Adrenal gland (tissue), 12 donors: Measurements from ENCODE around the gene PYURF. TPM values are rescaled to one million over a fixed set of nuclear protein-coding genes. Genes with fewer than 3 reads are reported as not detected.
"Not testable (repeated sequence)": the region's sequence is repeated elsewhere in the genome, so short reads cannot be mapped to it uniquely, and the experiment has no call there.

ENCODE experiments used
- DNase-seq, 7 donors: peaks; one replicate each; pipeline ENCODE4 v3.0.0-alpha.2; 2019 to 2020
- H3K27ac ChIP-seq, 5 donors: fragments of 200-600 bp; sonication (generic) in 4 of 5; 1 replicate in 3 of 5; 2 replicates in 2 of 5; pipeline versions ENCODE4 v1.5.1 to v1.8.0; 2016 to 2020; ENCODE audit warnings: mild to moderate bottlenecking in 1 of 5
- H3K27me3 ChIP-seq: fragments of 200-600 bp; 2 replicates; pipeline ENCODE4 v1.8.0; 2021
- H3K36me3 ChIP-seq, 2 donors: fragments of 200-600 bp; replicated peaks in 1 of 2; 1 replicate in 1 of 2; 2 replicates in 1 of 2; pipeline versions ENCODE4 v1.5.1 to v1.8.0; 2018 to 2022
- H3K4me1 ChIP-seq, 2 donors: fragments of 200-600 bp; replicated peaks in 1 of 2; 1 replicate in 1 of 2; 2 replicates in 1 of 2; pipeline versions ENCODE4 v1.5.1 to v1.8.0; 2018 to 2021
- H3K4me3 ChIP-seq, 4 donors: fragments of 200-600 bp; sonication (generic) in 3 of 4; one replicate each; pipeline ENCODE4 v1.5.1; 2016 to 2018
- H3K9me3 ChIP-seq, 3 donors: fragments of 200-600 bp; sonication (generic) in 1 of 3; replicated peaks in 1 of 3; 1 replicate in 2 of 3; 2 replicates in 1 of 3; pipeline versions ENCODE4 v1.5.1 to v1.8.0; 2016 to 2021
- CTCF ChIP-seq, 6 experiments: fragments of 450-650 bp in 4 of 6; fragments of 200-600 bp in 2 of 6; sonication (generic) in 1 of 6; IDR thresholded peaks; 1 replicate in 5 of 6; 2 replicates in 1 of 6; pipeline versions ENCODE4 v1.5.1 to v1.8.0; 2016 to 2021; ENCODE audit warnings: antibody characterized with exemption in 6 of 6, mild to moderate bottlenecking in 2 of 6, moderate library complexity in 1 of 6
- POLR2A ChIP-seq, 2 donors: fragments of 450-650 bp; IDR thresholded peaks; one replicate each; pipeline ENCODE4 v1.6.1; 2017; ENCODE audit warnings: antibody characterized with exemption in 2 of 2, mild to moderate bottlenecking in 2 of 2, moderate library complexity in 1 of 2
- WGBS, 4 donors: extraction: QIAGEN DNeasy Blood & Tissue Kit in 2 of 4; methylation state at CpG; one replicate each; pipeline versions ENCODE4 v1.1.5 to v1.1.7; 2013 to 2017; 5-methylcytosine and 5-hydroxymethylcytosine counted together
- intact Hi-C, 2 donors: fragments of 100-400 bp; cut with DNase I; formaldehyde crosslinking; loops; one replicate each; pipeline versions ENCODE4 v1.14.1 to v1.15.0; 2022 to 2023
- polyA plus RNA-seq, 3 donors: library from polyadenylated mRNA; stranded (reverse); fragments of 200-250 nt in 2 of 3; fragments of 350-450 nt in 1 of 3; fragmentation: Illumina TruSeq in 1 of 3; extraction: RNeasy Lipid Tissue Mini Kit (QIAGEN cat#74804) in 1 of 3; gene quantifications; one replicate each; pipeline ENCODE4 v1.2.3, GENCODE V29; 2013 to 2014
- total RNA-seq, 9 donors: library from RNA; depleted of rRNA in 4 of 9; stranded (reverse); fragments of >200 nt in 4 of 9; fragments of 120-200 nt in 1 of 9; fragmentation: NEBNext Ultra II Directional in 1 of 9; extraction: Animal tissue kit (Norgen Biotek cat#: 25700) in 1 of 9; gene quantifications; one replicate each; pipeline versions ENCODE4 v1.1.0 to v1.2.4, GENCODE V29; 2013 to 2023
- donor health status: healthy with polysubstance abuse.
- donor health status: Bipolar disorder and iron deficiency.
- donor health status: DM: yes; HTN: yes; CAD: no.
- donor health status: DM: no; HTN: no; CAD: no.
- donor health status: DM: no; HTN: no; CAD: no.
- donor health status: DM: yes; HTN: yes; CAD: no.

Gene PYURF
- total and polyA plus RNA-seq, 12 donors, result 69.2 to 159 (median 87.1) TPM

GRCh38 chr4:88549815-88550214, 26.2 kb upstream of the PYURF start:
- Histone ChIP-seq H3K27me3 (no peaks in the 10 kb centered on the region), H3K9me3 (no peaks in the 10 kb centered on the region), H3K4me1 (no peaks in the 10 kb centered on the region), H3K36me3 (no peaks in the 10 kb centered on the region), H3K4me3 (no peak overlapping the region), H3K27ac (no peak overlapping the region)
- 78 to 83% (median 82%) methylated on average over 7 of the region's 7 CpGs for WGBS, 4 donors
- no peak for DNase-seq
- intact Hi-C loops, result no loop called here
- TF ChIP-seq CTCF (IDR thresholded peaks at IDR 0.05) (no peak), POLR2A (IDR thresholded peaks at IDR 0.05) (no peak)

- H3K4me1 ChIP-seq, H3K9me3 ChIP-seq, H3K36me3 ChIP-seq, H3K27me3 ChIP-seq, H3K27ac ChIP-seq, H3K4me3 ChIP-seq: not testable (repeated sequence)
- WGBS, 4 donors, result 24 to 32% (median 25%) methylated on average over 7 to 9 of the region's 9 CpGs
- intact Hi-C loops, result loop anchor here in 1 of 2 donors (10.0 kb wide), 1 partner anchor 115 kb away; no protein-coding TSS in a partner anchor
- DNase-seq, result peak; percentile 77 to 91 (median 81)
- peak; percentile 43 to 81 (median 75) for TF ChIP-seq CTCF (IDR thresholded peaks at IDR 0.05)
Measured at GRCh38 chr4:88539322-88540068, 15.9 kb upstream of the PYURF start.

GRCh38 chr4:88537709-88538108, 14.1 kb upstream of the PYURF start:
- no peak for DNase-seq
- Histone ChIP-seq H3K4me1 (no peaks in the 10 kb centered on the region), H3K4me3 (no peak overlapping the region), H3K9me3 (no peaks in the 10 kb centered on the region), H3K27ac (no peak overlapping the region), H3K36me3 (no peaks in the 10 kb centered on the region), H3K27me3 (no peaks in the 10 kb centered on the region)
- TF ChIP-seq POLR2A (IDR thresholded peaks at IDR 0.05), result no peak
- TF ChIP-seq CTCF (IDR thresholded peaks at IDR 0.05), result no peak
- WGBS, 4 donors, result 73 to 95% (median 92%) methylated on average over 1 of the region's 1 CpG
- intact Hi-C loops, result loop anchor here in 1 of 2 donors (10.0 kb wide), 1 partner anchor 117 kb away; no protein-coding TSS in a partner anchor

- no peak overlapping the region for H3K27ac ChIP-seq
- no peaks in the 10 kb centered on the region for H3K36me3 ChIP-seq
- DNase-seq, result no peak
- no peak overlapping the region for H3K4me3 ChIP-seq
- H3K9me3 ChIP-seq, result no peaks in the 10 kb centered on the region
- intact Hi-C loops, result loop anchor here in 1 of 2 donors (10.0 kb wide), 1 partner anchor 120 kb away; no protein-coding TSS in a partner anchor
- no peaks in the 10 kb centered on the region for H3K4me1 ChIP-seq
- TF ChIP-seq POLR2A (IDR thresholded peaks at IDR 0.05), result no peak
- no peak for TF ChIP-seq CTCF (IDR thresholded peaks at IDR 0.05)
- H3K27me3 ChIP-seq, result no peaks in the 10 kb centered on the region
- 70 to 87% (median 79%) methylated on average over 2 of the region's 2 CpGs for WGBS, 4 donors
Measured at GRCh38 chr4:88535090-88535755, 11.6 kb upstream of the PYURF start.
